Measurements from ENCODE around the gene SH3TC2. TPM values are rescaled to one million over a fixed set of nuclear protein-coding genes. Genes with fewer than 3 reads are reported as not detected.

The SH3TC2 gene
- total RNA-seq, 1 donor from 2014 or later: 0.21 TPM

DNA sequence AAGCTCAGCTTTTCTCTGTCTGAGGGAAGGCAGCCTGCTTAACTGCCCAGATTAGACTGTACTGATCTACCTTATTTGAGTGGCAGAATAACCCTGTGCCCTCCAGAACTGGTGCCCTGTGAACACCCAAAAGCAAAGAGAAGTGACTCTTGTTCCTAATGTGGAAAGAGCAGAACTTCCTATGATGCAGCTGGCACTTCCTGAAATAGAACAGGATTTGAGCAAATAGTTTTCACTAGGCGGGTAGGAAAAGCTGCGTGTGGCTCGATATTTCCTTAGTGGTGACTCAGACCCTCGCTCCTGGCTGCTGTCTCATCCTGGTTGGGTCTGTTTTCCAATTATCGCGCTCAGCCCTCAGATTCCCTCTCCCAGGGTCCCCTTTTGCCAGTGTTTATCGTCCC is 89.9 kb downstream of the SH3TC2 start:
- peak; percentile 38 to 89 for DNase-seq (ENCODE audit: low spot score in 2 of 2)
- TF ChIP-seq, protein P1, sequence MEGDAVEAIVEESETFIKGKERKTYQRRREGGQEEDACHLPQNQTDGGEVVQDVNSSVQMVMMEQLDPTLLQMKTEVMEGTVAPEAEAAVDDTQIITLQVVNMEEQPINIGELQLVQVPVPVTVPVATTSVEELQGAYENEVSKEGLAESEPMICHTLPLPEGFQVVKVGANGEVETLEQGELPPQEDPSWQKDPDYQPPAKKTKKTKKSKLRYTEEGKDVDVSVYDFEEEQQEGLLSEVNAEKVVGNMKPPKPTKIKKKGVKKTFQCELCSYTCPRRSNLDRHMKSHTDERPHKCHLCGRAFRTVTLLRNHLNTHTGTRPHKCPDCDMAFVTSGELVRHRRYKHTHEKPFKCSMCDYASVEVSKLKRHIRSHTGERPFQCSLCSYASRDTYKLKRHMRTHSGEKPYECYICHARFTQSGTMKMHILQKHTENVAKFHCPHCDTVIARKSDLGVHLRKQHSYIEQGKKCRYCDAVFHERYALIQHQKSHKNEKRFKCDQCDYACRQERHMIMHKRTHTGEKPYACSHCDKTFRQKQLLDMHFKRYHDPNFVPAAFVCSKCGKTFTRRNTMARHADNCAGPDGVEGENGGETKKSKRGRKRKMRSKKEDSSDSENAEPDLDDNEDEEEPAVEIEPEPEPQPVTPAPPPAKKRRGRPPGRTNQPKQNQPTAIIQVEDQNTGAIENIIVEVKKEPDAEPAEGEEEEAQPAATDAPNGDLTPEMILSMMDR (IDR thresholded peaks at IDR 0.05): no peak
- Histone ChIP-seq H3K9me3 (no peaks in the 10 kb centered on the region), H3K27ac (peak overlapping the region; percentile 80 to 95), H3K4me1 (peaks cover 7 to 30% of the 10 kb centered on the region in 2 donors), H3K27me3 (no peaks in the 10 kb centered on the region), H3K4me3 (peak overlapping the region in 1 of 2 donors; percentile 21), H3K36me3 (no peaks in the 10 kb centered on the region)
- intact Hi-C loops (cut with DNase I): loop anchor here (1.0 kb wide), 2 partner anchors 8 to 147 kb away; partner anchors contain the start of gene ADRB2

DNA sequence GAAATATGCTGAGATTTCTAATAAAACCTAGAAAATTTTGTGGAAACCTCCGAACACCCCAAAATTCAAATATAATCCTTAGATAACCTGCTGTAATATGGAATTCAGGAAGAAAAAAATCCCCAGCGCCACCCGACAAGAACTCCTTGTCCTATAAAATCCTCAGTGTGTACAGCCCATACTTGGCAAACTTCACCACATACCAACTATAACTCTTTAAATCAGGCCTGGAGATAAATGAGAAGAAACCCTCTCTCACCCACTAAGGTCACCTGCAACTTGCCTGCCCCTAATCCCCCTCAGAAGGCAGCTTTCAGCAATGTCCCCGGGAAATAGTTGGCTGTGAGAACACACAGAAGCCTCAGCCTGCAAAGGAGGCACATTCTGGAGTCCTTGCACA is 90.5 kb downstream of the SH3TC2 start:
- TF ChIP-seq, protein P1 (IDR thresholded peaks at IDR 0.05): no peak
- H3K4me1 ChIP-seq: peaks cover 7 to 30% of the 10 kb centered on the region in 2 donors

DNA sequence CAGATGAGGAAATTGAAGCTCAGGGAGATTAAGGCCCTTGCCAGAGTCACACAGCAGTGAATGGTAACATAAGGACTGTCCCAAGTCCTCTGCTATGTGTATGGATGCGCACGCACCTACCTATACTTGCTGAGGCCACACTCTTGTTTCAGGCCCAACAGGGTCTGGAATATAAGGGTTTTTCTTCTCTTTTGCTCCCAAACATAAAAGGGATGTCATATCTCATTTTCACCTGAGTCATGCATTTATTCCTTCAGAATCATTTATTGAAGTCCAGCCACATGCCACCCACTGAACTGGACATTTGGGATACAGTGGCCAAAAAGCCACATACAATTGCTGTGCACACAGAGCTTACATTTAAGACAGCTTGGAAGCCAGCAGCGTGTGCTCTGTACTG is 92.0 kb downstream of the SH3TC2 start:
- intact Hi-C loops (cut with DNase I): no loop called here
- TF ChIP-seq, protein P1 (IDR thresholded peaks at IDR 0.05): no peak
- H3K27me3 ChIP-seq: no peaks in the 10 kb centered on the region
- peak overlapping the region in 1 of 2 donors; percentile 77 for H3K27ac ChIP-seq
- H3K4me1 ChIP-seq: peaks cover 13 to 36% of the 10 kb centered on the region in 2 donors
- no peak overlapping the region for H3K4me3 ChIP-seq
- no peak for DNase-seq (ENCODE audit: low spot score in 2 of 2)
- no peaks in the 10 kb centered on the region for H3K36me3 ChIP-seq
- no peaks in the 10 kb centered on the region for H3K9me3 ChIP-seq

More for the DNA sequence above, 90.5 kb downstream of the SH3TC2 start:
- intact Hi-C loops (cut with DNase I): no loop called here
- H3K36me3 ChIP-seq: no peaks in the 10 kb centered on the region
- DNase-seq (ENCODE audit: low spot score in 2 of 2): no peak
- no peak overlapping the region for H3K4me3 ChIP-seq
- H3K9me3 ChIP-seq: no peaks in the 10 kb centered on the region
- peak overlapping the region; percentile 80 to 95 for H3K27ac ChIP-seq
- no peaks in the 10 kb centered on the region for H3K27me3 ChIP-seq

DNA sequence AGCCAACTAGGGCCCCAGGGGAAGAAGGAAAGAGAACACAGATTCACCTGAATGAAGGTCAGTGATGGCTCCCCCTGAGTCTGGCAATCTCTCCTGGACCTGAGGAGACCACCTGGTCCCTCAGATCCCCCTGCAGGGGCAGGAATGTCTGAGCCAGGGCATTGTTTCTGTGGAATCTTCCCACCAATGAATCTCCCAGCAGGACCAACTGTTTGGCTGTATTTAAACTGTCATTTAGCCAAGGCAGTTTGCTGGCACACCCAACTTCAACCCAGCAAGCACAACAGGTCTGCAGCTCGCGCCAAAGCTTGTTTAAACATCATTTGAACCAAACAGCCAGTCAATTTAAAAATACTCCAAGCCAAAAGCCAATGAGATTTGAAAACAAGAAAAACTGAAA is 92.6 kb downstream of the SH3TC2 start:
- Histone ChIP-seq H3K4me3 (no peak overlapping the region), H3K27me3 (no peaks in the 10 kb centered on the region), H3K4me1 (peaks cover 13 to 38% of the 10 kb centered on the region in 2 donors), H3K27ac (peak overlapping the region; percentile 70 to 77), H3K9me3 (no peaks in the 10 kb centered on the region), H3K36me3 (no peaks in the 10 kb centered on the region)
- DNase-seq (ENCODE audit: low spot score in 2 of 2): peak in 1 of 2 donors; percentile 78
- intact Hi-C loops (cut with DNase I): no loop called here
- TF ChIP-seq, protein P1 (IDR thresholded peaks at IDR 0.05): no peak

DNA sequence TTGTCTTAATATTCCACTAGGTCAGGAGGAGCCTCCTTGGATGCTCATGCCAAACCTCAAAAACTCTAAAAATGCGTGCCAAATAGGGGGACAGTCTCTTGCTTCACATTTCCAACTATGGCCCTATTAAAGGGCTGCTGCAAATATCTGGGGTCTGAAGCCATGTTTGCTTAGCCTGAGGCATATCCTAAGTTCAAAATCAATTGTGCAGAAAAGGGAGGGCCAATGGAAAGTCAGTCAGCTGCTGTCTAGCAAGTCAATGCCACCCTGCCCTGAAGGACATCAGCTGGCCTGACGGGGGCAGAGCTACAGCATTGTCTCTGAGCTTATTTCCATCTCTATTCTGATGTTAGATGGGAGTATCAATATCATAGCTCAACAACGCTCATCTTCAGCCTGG is 93.6 kb downstream of the SH3TC2 start:
- Histone ChIP-seq H3K9me3 (no peaks in the 10 kb centered on the region), H3K27me3 (no peaks in the 10 kb centered on the region), H3K27ac (peak overlapping the region; percentile 70 to 77), H3K4me3 (no peak overlapping the region), H3K4me1 (peaks cover 13 to 40% of the 10 kb centered on the region in 2 donors), H3K36me3 (no peaks in the 10 kb centered on the region)
- TF ChIP-seq, protein P1 (IDR thresholded peaks at IDR 0.05): no peak
- DNase-seq (ENCODE audit: low spot score in 2 of 2): no peak
- intact Hi-C loops (cut with DNase I): loop anchor here (5.0 to 10.0 kb wide), 4 partner anchors 67 to 1067 kb away; partner anchors contain the start of gene FBXO38

Data from ascending aorta (tissue), 2 donors.